Thyroid gland (tissue), 4 donors: ENCODE measurements around the gene KCNH1. TPM values are rescaled to one million over a fixed set of nuclear protein-coding genes. Genes with fewer than 3 reads are reported as not detected.

Experiments
- DNase-seq, 2 donors: peaks; one replicate each; pipeline ENCODE4 v3.0.0-alpha.2; 2019
- H3K27ac ChIP-seq, 3 donors: fragments of 200-600 bp; sonication (generic); 1 replicate in 2 of 3; 2 replicates in 1 of 3; pipeline ENCODE4 v1.5.1; 2016 to 2019; ENCODE audit warnings: mild to moderate bottlenecking in 1 of 3, moderate library complexity in 1 of 3
- H3K27me3 ChIP-seq: fragments of 200-600 bp; sonication (generic); one replicate; pipeline ENCODE4 v1.5.1; 2019
- H3K36me3 ChIP-seq, 2 donors: fragments of 200-600 bp; sonication (generic); one replicate each; pipeline ENCODE4 v1.5.1; 2016 to 2019
- H3K4me1 ChIP-seq, 2 donors: fragments of 200-600 bp; sonication (generic); one replicate each; pipeline ENCODE4 v1.5.1; 2017 to 2019
- H3K4me3 ChIP-seq, 3 donors: fragments of 200-600 bp; sonication (generic); replicated peaks in 1 of 3; 1 replicate in 2 of 3; 2 replicates in 1 of 3; pipeline ENCODE4 v1.5.1; 2016; ENCODE audit warnings: mild to moderate bottlenecking in 1 of 3
- H3K9me3 ChIP-seq: fragments of 200-600 bp; sonication (generic); one replicate; pipeline ENCODE4 v1.5.1; 2017
- POLR2A ChIP-seq, 2 donors: fragments of 450-650 bp; IDR thresholded peaks; one replicate each; pipeline ENCODE4 v1.6.1; 2017; ENCODE audit warnings: antibody characterized with exemption in 2 of 2, mild to moderate bottlenecking in 2 of 2, moderate library complexity in 1 of 2
- WGBS, 2 donors: methylation state at CpG; one replicate each; pipeline ENCODE4 v1.1.5; 2017; 5-methylcytosine and 5-hydroxymethylcytosine counted together
- intact Hi-C: fragments of 100-400 bp; cut with DNase I; formaldehyde crosslinking; loops from one replicate; pipeline ENCODE4 v1.15.1; 2023
- total RNA-seq, 4 donors: library from RNA; depleted of rRNA; stranded (reverse); fragments of >200 nt; gene quantifications; one replicate each; pipeline ENCODE4 v1.2.3, GENCODE V29; 2016
- TF ChIP-seq, protein P1 (sequence below), 6 experiments: fragments of 200-600 bp in 3 of 6; fragments of 450-650 bp in 3 of 6; sonication (generic) in 3 of 6; IDR thresholded peaks; one replicate each; pipeline ENCODE4 v1.5.1; 2016 to 2019; ENCODE audit warnings: antibody characterized with exemption in 6 of 6, mild to moderate bottlenecking in 2 of 6, inconsistent platforms in 1 of 6, moderate library complexity in 1 of 6

KCNH1 gene
- total RNA-seq, 4 donors from 2014 or later, result 1.3 TPM; not detected in 2

DNA sequence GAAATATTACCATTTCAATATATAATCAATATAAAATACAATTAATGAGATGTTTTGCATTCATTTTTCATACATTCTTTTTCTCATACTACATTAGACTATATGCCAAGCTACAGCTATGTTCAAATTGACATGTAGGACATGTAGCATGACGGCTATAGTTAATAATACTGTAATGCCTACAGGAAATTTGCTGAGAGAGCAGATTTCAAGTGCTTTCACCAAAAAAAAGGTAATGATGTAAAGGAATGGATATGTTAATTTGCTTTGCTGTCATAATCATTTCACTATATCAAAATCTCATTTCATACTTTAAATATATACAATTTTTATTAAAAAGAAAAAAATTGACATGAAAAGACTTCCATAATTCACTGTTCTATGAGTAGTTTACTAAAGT, 215.1 kb downstream of the KCNH1 start:
- TF ChIP-seq, protein P1, sequence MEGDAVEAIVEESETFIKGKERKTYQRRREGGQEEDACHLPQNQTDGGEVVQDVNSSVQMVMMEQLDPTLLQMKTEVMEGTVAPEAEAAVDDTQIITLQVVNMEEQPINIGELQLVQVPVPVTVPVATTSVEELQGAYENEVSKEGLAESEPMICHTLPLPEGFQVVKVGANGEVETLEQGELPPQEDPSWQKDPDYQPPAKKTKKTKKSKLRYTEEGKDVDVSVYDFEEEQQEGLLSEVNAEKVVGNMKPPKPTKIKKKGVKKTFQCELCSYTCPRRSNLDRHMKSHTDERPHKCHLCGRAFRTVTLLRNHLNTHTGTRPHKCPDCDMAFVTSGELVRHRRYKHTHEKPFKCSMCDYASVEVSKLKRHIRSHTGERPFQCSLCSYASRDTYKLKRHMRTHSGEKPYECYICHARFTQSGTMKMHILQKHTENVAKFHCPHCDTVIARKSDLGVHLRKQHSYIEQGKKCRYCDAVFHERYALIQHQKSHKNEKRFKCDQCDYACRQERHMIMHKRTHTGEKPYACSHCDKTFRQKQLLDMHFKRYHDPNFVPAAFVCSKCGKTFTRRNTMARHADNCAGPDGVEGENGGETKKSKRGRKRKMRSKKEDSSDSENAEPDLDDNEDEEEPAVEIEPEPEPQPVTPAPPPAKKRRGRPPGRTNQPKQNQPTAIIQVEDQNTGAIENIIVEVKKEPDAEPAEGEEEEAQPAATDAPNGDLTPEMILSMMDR (IDR thresholded peaks at IDR 0.05), result no peak
- no peak for TF ChIP-seq POLR2A (IDR thresholded peaks at IDR 0.05)
- intact Hi-C loops, result no loop called here
- WGBS, 2 donors, result 77 to 91% methylated on average over 1 of the region's 1 CpG
- no peak overlapping the region for H3K27ac ChIP-seq
- no peaks in the 10 kb centered on the region for H3K27me3 ChIP-seq
- no peak overlapping the region for H3K4me3 ChIP-seq
- H3K9me3 ChIP-seq, result no peaks in the 10 kb centered on the region
- H3K4me1 ChIP-seq, result no peaks in the 10 kb centered on the region
- DNase-seq, result no peak
- H3K36me3 ChIP-seq, result no peaks in the 10 kb centered on the region

DNA sequence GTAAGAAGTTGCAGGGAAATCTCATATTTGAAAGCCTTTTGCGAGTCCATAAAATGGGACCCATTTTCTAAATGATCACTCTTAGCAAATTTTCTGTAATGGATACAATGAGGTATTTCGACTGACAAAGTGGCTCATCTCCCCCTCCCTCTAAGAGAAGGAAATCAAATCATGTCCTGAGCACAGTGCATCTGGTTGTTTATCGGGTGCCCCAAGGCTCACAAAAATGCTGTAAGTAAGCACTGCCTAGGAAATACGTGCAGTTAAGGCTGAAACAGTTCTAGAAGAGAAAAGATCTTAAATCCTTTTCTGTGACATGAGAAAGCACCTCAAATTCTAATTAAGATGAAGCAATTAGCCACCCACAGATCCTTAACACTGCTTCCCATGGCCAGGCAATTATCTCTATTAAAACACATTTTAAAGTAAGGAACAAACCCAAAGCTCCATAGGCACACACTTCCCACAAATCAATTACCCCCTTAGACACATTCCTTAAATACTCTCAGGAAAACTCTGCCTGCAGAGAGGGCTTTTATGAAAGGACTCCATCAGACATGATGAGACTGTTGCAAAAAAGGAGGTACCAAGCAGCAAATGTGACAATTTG, 216.3 kb downstream of the KCNH1 start:
- H3K4me1 ChIP-seq, result no peaks in the 10 kb centered on the region
- DNase-seq, result no peak
- TF ChIP-seq, protein P1 (IDR thresholded peaks at IDR 0.05), result no peak
- no peak for TF ChIP-seq POLR2A (IDR thresholded peaks at IDR 0.05)
- H3K27me3 ChIP-seq, result no peaks in the 10 kb centered on the region
- intact Hi-C loops, result no loop called here
- H3K36me3 ChIP-seq, result no peaks in the 10 kb centered on the region
- no peaks in the 10 kb centered on the region for H3K9me3 ChIP-seq
- no peak overlapping the region for H3K27ac ChIP-seq
- whole genome bisulfite sequencing, 2 donors, result 74 to 76% methylated on average over 4 of the region's 4 CpGs
- no peak overlapping the region for H3K4me3 ChIP-seq

- intact Hi-C loops, result no loop called here
- WGBS, 2 donors, result 81 to 87% methylated on average over 4 of the region's 4 CpGs
- no peak for DNase-seq
- H3K27ac ChIP-seq, result no peak overlapping the region
- H3K36me3 ChIP-seq, result no peaks in the 10 kb centered on the region
- H3K9me3 ChIP-seq, result no peaks in the 10 kb centered on the region
- H3K4me3 ChIP-seq, result no peak overlapping the region
- no peaks in the 10 kb centered on the region for H3K4me1 ChIP-seq
- TF ChIP-seq POLR2A (IDR thresholded peaks at IDR 0.05), result no peak
- TF ChIP-seq, protein P1 (IDR thresholded peaks at IDR 0.05), result no peak
- no peaks in the 10 kb centered on the region for H3K27me3 ChIP-seq
These were observed 217.4 kb downstream of the KCNH1 start for GRCh38 chr1:210916548-210916947.

DNA sequence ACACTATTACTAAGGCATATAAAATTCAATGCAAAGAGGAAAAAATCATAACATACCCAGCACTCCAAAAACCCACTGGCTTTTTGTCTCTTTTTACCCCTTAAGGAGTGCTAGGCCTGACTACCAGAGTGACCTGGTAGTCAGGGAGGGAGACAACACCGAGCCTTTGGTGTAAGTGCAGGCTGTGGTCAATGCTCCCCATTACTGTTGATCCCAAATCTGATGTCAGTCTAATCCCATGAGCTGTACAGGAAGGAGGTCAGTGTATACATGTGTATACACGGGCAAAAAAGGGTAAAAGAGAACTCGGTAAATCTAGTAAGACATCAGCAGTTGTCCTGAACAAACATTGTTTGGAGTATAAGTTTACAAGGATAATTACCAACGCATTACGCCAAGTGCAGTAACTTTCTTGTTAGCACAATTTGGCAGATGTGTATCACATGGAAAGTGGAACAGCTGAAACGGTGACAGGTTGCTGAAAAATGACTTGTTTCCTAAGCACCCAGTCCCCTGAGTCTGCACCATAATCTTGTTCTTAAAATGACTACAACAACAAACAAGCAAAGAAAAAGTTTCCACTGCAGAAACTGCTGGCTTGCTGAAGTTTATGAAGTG, 217.9 kb downstream of the KCNH1 start:
- TF ChIP-seq POLR2A (IDR thresholded peaks at IDR 0.05), result no peak
- TF ChIP-seq, protein P1 (IDR thresholded peaks at IDR 0.05), result no peak
- no peak overlapping the region for H3K4me3 ChIP-seq
- no peaks in the 10 kb centered on the region for H3K27me3 ChIP-seq
- WGBS, 2 donors, result 61 to 68% methylated on average over 6 of the region's 6 CpGs
- intact Hi-C loops, result no loop called here
- DNase-seq, result no peak
- no peaks in the 10 kb centered on the region for H3K9me3 ChIP-seq
- no peaks in the 10 kb centered on the region for H3K36me3 ChIP-seq
- H3K4me1 ChIP-seq, result no peaks in the 10 kb centered on the region
- H3K27ac ChIP-seq, result no peak overlapping the region

DNA sequence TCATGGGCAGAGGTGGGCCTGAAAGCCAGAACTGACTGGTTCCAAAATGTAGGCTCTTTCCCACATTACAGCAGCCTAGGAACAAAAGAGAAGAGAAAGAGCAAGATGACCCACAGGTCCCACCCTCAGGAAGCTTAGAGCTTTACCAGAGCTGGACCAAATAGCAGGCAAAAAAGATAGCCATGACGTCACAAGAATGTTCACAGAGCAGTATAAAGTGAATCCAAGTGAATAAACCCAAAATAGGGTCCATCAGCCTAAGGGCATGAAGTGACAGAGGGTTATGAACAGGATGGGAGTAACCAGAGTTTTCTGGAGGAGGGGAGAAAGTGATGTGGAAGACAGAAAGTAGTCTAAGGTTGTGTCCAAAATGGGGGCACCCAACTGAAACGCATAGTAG, 221.2 kb downstream of the KCNH1 start:
- Histone ChIP-seq H3K27ac (no peak overlapping the region), H3K4me1 (no peaks in the 10 kb centered on the region), H3K27me3 (no peaks in the 10 kb centered on the region), H3K36me3 (no peaks in the 10 kb centered on the region), H3K4me3 (no peak overlapping the region), H3K9me3 (no peaks in the 10 kb centered on the region)
- no peak for DNase-seq
- intact Hi-C loops, result no loop called here
- no peak for TF ChIP-seq POLR2A (IDR thresholded peaks at IDR 0.05)
- TF ChIP-seq, protein P1 (IDR thresholded peaks at IDR 0.05), result no peak
- WGBS, 2 donors, result 87 to 90% methylated on average over 2 of the region's 2 CpGs
